Breast epithelium (tissue), 4 donors: ENCODE results near the gene TRPM3. TPM values are rescaled to one million over a fixed set of nuclear protein-coding genes. Genes with fewer than 3 reads are reported as not detected.

Experiments
- DNase-seq, 2 donors: peaks; one replicate each; pipeline ENCODE4 v3.0.0-alpha.2; 2019; ENCODE audit warnings: low spot score in 2 of 2
- H3K27ac ChIP-seq, 2 donors: fragments of 200-600 bp; sonication (generic) in 1 of 2; one replicate each; pipeline ENCODE4 v1.5.1; 2016 to 2019; ENCODE audit warnings: mild to moderate bottlenecking in 1 of 2
- H3K27me3 ChIP-seq, 2 donors: fragments of 200-600 bp; sonication (generic) in 1 of 2; one replicate each; pipeline versions ENCODE4 v1.5.1 to v1.6.0; 2017 to 2019; ENCODE audit warnings: control low read depth in 1 of 2, mild to moderate bottlenecking in 1 of 2
- H3K36me3 ChIP-seq: fragments of 200-600 bp; one replicate; pipeline ENCODE4 v1.5.1; 2019
- H3K4me1 ChIP-seq, 2 donors: fragments of 200-600 bp; sonication (generic); one replicate each; pipeline ENCODE4 v1.5.1; 2016 to 2019; ENCODE audit warnings: control low read depth in 1 of 2
- H3K4me3 ChIP-seq, 3 donors: fragments of 200-600 bp; sonication (generic); 1 replicate in 2 of 3; 2 replicates in 1 of 3; pipeline ENCODE4 v1.5.1; 2016 to 2019; ENCODE audit warnings: mild to moderate bottlenecking in 3 of 3, moderate library complexity in 2 of 3
- H3K9me3 ChIP-seq, 2 donors: fragments of 200-600 bp; sonication (generic) in 1 of 2; one replicate each; pipeline ENCODE4 v1.5.1; 2016 to 2019; ENCODE audit warnings: control low read depth in 1 of 2
- CTCF ChIP-seq, 3 donors: fragments of 450-650 bp; IDR thresholded peaks; one replicate each; pipeline ENCODE4 v1.5.1; 2016 to 2017; ENCODE audit warnings: antibody characterized with exemption in 3 of 3, mild to moderate bottlenecking in 3 of 3, moderate library complexity in 3 of 3
- POLR2A ChIP-seq: fragments of 450-650 bp; IDR thresholded peaks from one replicate; pipeline ENCODE4 v1.6.1; 2016; ENCODE audit warnings: antibody characterized with exemption, mild to moderate bottlenecking, moderate library complexity
- POLR2AphosphoS5 ChIP-seq, 3 donors: sonication (generic); formaldehyde crosslinking; IDR thresholded peaks; one replicate each; pipeline ENCODE4 v1.6.1; 2017; ENCODE audit warnings: antibody characterized with exemption in 3 of 3
- intact Hi-C: fragments of 100-400 bp; cut with DNase I; formaldehyde crosslinking; loops from one replicate; pipeline ENCODE4 v1.15.1; 2023; ENCODE audit warnings: low total_unique reads
- total RNA-seq, 3 donors: library from RNA; depleted of rRNA; stranded (reverse); fragments of >200 nt; gene quantifications; one replicate each; pipeline ENCODE4 v1.1.0, GENCODE V29; 2016

TRPM3 gene
- total RNA-seq, 3 donors from 2014 or later: 0.33 to 0.88 (median 0.64) TPM

- no peaks in the 10 kb centered on the region for H3K27me3 ChIP-seq
- no peak overlapping the region for H3K4me3 ChIP-seq
- DNase-seq: no peak
- TF ChIP-seq CTCF (IDR thresholded peaks at IDR 0.05) (no peak), POLR2A (no peak), POLR2AphosphoS5 (IDR thresholded peaks at IDR 0.05) (no peak)
- H3K4me1 ChIP-seq: no peaks in the 10 kb centered on the region
- H3K36me3 ChIP-seq: no peaks in the 10 kb centered on the region
- H3K9me3 ChIP-seq: no peaks in the 10 kb centered on the region
- intact Hi-C loops: no loop called here
- no peak overlapping the region for H3K27ac ChIP-seq
These were observed 185.6 kb downstream of the TRPM3 start for GRCh38 chr9:70935856-70936255.

- no peaks in the 10 kb centered on the region for H3K4me1 ChIP-seq
- intact Hi-C loops: no loop called here
- no peaks in the 10 kb centered on the region for H3K9me3 ChIP-seq
- no peaks in the 10 kb centered on the region for H3K27me3 ChIP-seq
- TF ChIP-seq POLR2AphosphoS5 (IDR thresholded peaks at IDR 0.05): no peak
- no peak for TF ChIP-seq CTCF (IDR thresholded peaks at IDR 0.05)
- no peak for TF ChIP-seq POLR2A
- DNase-seq: no peak
- H3K4me3 ChIP-seq: no peak overlapping the region
- H3K27ac ChIP-seq: no peak overlapping the region
- no peaks in the 10 kb centered on the region for H3K36me3 ChIP-seq
These were observed 186.8 kb downstream of the TRPM3 start for GRCh38 chr9:70934642-70935041.

GRCh38 chr9:70933321-70933720 lies 188.1 kb downstream of the TRPM3 start:
- H3K27me3 ChIP-seq: no peaks in the 10 kb centered on the region
- no peaks in the 10 kb centered on the region for H3K9me3 ChIP-seq
- no peak for TF ChIP-seq POLR2AphosphoS5 (IDR thresholded peaks at IDR 0.05)
- TF ChIP-seq CTCF (IDR thresholded peaks at IDR 0.05): no peak
- no peak for TF ChIP-seq POLR2A
- intact Hi-C loops: no loop called here
- no peak overlapping the region for H3K4me3 ChIP-seq
- H3K27ac ChIP-seq: no peak overlapping the region
- H3K36me3 ChIP-seq: no peaks in the 10 kb centered on the region
- DNase-seq: no peak
- H3K4me1 ChIP-seq: no peaks in the 10 kb centered on the region

GRCh38 chr9:70932097-70932496 lies 189.3 kb downstream of the TRPM3 start:
- no peak for DNase-seq
- Histone ChIP-seq H3K27ac (no peak overlapping the region), H3K36me3 (no peaks in the 10 kb centered on the region), H3K4me1 (no peaks in the 10 kb centered on the region), H3K27me3 (no peaks in the 10 kb centered on the region), H3K4me3 (no peak overlapping the region), H3K9me3 (no peaks in the 10 kb centered on the region)
- intact Hi-C loops: no loop called here
- TF ChIP-seq POLR2A: no peak
- TF ChIP-seq POLR2AphosphoS5 (IDR thresholded peaks at IDR 0.05): no peak
- no peak for TF ChIP-seq CTCF (IDR thresholded peaks at IDR 0.05)

- TF ChIP-seq POLR2AphosphoS5 (IDR thresholded peaks at IDR 0.05) (no peak), CTCF (IDR thresholded peaks at IDR 0.05) (no peak), POLR2A (no peak)
- no peak overlapping the region for H3K27ac ChIP-seq
- intact Hi-C loops: no loop called here
- H3K36me3 ChIP-seq: no peaks in the 10 kb centered on the region
- no peak for DNase-seq
- no peak overlapping the region for H3K4me3 ChIP-seq
- no peaks in the 10 kb centered on the region for H3K9me3 ChIP-seq
- no peaks in the 10 kb centered on the region for H3K4me1 ChIP-seq
- H3K27me3 ChIP-seq: no peaks in the 10 kb centered on the region
These were observed 193.9 kb downstream of the TRPM3 start for GRCh38 chr9:70927530-70927929.
